Embryonic facial prominence (tissue), 1 donor: ENCODE results near the gene PRXL2A.
A peak's percentile ranks its signal among the peaks of the same experiment; 100 is the strongest.

Experiments
- DNase-seq: peaks from one replicate; pipeline ENCODE4 v3.0.0-alpha.2; 2016; ENCODE audit errors: extremely low spot score

PRXL2A gene

GRCh38 chr10:80444646-80445319 lies 36.4 kb downstream of the PRXL2A start:
- DNase-seq: no peak

GRCh38 chr10:80447436-80448190 lies 39.3 kb downstream of the PRXL2A start:
- no peak for DNase-seq

- DNase-seq: no peak
Measured at GRCh38 chr10:80448209-80448942, 40.0 kb downstream of the PRXL2A start.

- no peak for DNase-seq
Measured at GRCh38 chr10:80449520-80449919, 41.2 kb downstream of the PRXL2A start.

GRCh38 chr10:80451132-80451531 lies 42.8 kb downstream of the PRXL2A start:
- DNase-seq: no peak

- peak; percentile 59 for DNase-seq
Measured at GRCh38 chr10:80452069-80452468, 43.7 kb downstream of the PRXL2A start.

GRCh38 chr10:80452640-80453039 lies 44.3 kb downstream of the PRXL2A start:
- no peak for DNase-seq

- DNase-seq: peak; percentile 37
Measured at GRCh38 chr10:80453056-80453841, 44.9 kb downstream of the PRXL2A start.

- peak; percentile 20 for DNase-seq
Measured at GRCh38 chr10:80453842-80454512, 45.6 kb downstream of the PRXL2A start, which contains the start of gene TSPAN14. Gene TSPAN14 (plus strand): TSS chr10:80454310. CDS start chr10:80489234, 34,924 bp downstream.

GRCh38 chr10:80454513-80455460 lies 46.4 kb downstream of the PRXL2A start:
- no peak for DNase-seq

GRCh38 chr10:80455461-80456349 lies 47.4 kb downstream of the PRXL2A start:
- DNase-seq: no peak

- no peak for DNase-seq
Measured at GRCh38 chr10:80457554-80458262, 49.4 kb downstream of the PRXL2A start.

- DNase-seq: no peak
Measured at GRCh38 chr10:80458263-80458625, 49.9 kb downstream of the PRXL2A start.

- no peak for DNase-seq
Measured at GRCh38 chr10:80458638-80459037, 50.3 kb downstream of the PRXL2A start.

GRCh38 chr10:80459047-80459865 lies 50.9 kb downstream of the PRXL2A start:
- DNase-seq: no peak

GRCh38 chr10:80460399-80461207 lies 52.3 kb downstream of the PRXL2A start:
- DNase-seq: peak; percentile 27
